Activated CD4-positive, alpha-beta T cell treated with anti-CD3 and anti-CD28 coated beads for 1 hour (primary cell): ENCODE measurements around the gene COL4A1.
A peak's percentile ranks its signal among the peaks of the same experiment; 100 is the strongest.

Experiments
- DNase-seq: peaks from one replicate; pipeline ENCODE4 v3.0.0-alpha.2; 2020

COL4A1 gene

DNA sequence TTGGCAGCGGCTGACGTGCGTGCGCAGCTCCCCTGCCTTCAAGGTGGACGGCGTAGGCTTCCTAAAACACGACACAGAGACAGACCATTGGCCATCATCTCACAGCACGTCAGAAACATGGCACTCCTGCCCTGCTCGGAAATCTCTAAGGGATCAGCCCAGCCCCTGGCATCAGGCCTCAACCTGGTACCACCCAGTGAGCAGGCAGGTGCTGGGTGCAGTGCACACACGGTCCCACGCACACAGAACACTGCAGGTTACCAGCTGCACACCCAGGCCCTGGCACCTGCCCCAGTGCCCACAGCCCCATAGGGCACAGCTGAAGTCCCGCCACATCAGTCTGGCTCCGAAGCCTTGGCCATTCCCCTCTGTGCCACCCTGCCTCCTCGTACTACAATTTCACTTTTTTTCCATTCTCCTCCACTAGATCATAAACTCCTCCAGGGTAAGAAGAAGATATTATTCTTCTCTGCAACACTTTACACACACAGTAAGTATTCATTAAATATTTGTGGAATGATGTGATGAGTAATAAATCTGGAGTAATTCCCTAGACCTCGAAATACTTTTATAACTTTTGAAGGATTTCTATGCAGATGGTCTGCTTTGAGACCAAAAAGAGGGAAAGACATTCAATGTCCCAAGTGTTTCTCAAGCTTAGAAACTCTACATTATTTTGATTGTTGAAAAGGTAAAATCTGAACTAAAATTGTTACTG is 156.4 kb downstream of the COL4A1 start:
- no peak for DNase-seq

DNA sequence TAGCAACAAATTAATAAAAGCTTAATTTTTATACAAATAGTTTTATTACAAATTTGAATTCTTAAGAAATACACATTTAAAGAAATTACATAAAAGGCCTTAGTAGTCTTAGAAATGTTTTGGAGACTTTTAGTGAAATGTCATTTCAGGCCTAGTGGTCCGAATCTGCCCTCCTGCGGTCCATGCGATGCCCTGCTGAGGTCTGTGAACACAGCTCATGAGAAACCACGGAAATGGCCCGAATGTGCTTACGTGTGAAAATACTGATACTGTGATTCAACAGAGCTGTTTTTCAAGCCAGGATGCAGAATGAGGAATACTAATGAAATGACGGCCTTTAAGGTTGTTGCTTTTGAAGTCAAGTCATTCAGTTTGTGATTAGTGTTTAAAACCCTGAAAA is 157.9 kb downstream of the COL4A1 start:
- DNase-seq: no peak

DNA sequence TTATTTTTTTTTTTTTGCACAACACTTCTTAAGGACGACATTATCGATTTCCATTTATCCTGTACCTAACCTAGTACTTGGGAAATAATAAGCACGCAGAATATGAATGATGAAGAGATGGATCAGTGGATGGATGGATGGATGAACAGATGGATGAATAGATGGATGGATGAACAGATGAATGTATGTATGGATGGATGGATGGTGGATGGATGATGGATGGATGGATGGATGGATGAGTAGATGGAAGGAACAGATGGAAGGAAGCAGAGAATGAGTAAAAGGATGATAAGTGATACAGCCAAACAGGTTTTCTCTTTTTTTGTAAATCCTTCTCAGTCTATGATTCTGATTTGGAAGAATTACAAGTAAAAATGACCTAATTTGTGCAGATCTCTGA is 166.9 kb downstream of the COL4A1 start:
- no peak for DNase-seq

DNA sequence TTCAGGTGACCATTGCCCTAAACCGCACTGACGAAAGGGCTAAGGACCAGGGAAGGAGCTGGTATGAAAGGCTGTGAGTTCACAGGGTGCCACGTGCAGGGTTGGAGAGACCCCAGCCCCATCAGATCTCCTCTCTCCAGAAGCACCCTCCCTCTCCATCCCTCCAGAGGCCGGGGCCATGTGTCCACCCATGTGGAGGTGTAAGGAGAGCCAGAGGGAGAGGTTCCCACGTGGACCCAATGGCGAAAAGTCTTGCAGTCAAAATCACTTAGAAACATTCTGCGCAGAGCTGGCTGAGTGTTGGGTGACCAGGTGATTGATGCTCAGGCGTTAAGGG is 168.3 kb downstream of the COL4A1 start:
- DNase-seq: no peak

DNA sequence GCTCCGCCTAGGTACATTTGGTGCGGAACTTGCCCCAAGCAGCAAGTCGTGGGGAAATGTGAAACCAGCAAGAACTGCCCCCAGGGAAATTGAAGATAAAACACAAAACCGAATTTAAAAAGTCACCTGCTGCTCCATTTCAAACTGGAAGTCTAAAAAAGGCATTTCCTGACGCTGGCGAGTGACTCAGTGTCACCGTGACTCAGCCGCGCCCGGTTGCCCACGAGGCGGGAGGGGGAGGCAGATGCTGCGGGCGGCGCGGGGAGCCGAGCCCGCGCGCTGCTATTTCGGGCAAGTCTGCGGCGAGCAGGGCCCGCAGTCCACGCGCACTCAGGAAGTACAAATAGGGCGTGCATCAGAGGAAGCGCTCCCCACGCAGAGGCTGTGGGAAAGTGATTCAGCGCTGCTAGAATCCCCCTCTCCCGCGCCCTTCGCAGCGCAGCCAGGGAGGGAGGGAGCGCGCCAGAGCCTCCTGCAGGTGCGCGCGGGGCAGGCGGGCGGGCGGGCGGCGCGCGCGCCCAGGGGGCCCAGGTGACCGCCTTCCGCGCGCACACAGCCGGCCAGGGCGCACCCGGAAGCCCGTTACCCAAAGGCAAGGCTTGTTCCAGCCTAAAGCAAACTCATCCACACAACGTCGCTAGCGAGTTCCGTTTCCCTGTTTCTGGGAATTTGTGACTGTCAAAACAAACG is 168.8 kb downstream of the COL4A1 start:
- peak; percentile 45 for DNase-seq

DNA sequence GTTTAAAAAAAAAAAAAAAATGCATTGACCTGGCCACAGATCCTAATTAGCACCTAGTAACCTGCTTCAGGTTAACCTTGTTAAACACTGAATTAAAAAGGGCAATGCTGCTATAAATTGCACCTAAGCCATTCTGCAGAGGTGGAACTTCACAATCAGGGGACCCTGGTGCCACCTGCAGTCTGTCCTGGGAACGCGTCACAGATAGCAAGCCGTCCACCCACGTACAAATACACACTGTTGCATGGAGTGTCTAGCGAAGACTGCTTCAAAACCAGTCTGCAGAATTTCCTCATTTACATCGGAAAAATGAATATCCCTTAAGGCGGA is 169.3 kb downstream of the COL4A1 start:
- DNase-seq: no peak

DNA sequence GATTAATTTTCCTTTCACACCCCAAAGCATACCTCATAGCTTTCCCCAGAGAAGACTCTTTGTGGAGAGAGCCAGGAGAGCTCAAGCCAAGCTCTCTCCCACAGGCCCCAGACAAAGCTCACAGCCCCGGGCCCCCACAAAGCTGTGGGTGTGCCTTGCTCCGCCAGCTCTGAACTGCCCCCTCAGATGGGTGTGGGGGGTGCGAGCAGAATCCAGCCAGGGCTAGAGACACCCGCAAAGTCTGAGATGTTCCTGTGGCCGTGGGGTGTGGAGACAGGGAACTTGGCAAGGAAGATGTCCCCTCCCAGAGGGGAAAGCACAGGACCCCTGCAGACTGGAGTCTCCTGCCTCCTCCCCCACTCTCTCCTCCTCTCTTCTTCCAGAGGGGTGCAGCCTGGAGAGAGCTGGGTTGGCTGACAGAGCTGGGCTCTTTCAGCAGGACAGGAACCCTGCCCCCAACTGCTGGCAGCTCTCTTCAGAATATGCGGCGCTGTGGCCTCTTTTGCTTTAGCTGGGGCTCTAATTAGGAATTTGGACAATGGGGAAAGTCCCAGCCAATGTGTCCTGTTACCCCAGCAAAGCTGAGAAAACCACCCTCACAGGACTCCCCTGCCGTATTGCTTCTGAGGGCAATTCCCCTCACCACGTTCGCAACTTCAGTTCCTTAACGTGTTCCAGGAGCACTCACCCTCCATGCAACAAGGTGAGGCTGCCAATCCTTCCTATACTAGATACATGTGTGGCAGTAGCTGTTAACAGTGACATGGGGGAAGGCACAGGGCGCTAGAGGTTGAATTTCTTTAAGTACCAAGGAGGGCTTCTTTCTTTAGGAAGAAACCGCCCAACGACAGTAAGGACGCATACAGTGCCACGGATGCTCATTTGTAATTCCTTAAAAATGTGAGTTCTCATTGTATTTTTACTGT is 170.0 kb downstream of the COL4A1 start:
- no peak for DNase-seq

DNA sequence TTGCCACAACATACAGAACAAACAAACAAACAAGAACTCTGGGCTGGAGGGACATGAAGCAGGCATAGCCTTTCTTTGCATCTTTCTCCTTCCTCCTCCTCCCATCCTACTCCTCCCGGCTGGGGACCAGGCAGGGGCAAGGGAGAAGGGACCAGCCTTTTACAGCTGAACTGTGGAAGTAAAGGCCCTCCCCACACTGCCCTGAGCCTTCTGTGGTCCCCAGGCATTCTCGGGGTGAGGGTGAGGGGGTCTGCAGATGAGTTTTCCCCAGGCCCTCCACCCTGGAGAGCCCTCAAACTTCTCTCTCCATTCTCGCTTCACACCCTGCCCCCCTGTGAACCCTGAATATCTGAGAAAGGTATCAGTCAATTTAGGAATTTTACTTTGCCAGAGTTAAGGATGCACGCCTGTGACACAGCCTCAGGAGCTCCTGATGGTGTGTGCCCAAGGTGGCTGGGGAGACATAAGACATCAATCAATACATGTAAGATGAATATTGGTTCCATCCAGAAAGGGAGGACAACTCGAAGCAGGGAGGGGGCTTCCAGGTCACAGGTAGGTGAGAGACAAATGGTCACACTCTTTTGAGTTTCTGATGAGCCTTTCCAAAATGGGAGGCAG is 170.9 kb downstream of the COL4A1 start:
- DNase-seq: no peak

DNA sequence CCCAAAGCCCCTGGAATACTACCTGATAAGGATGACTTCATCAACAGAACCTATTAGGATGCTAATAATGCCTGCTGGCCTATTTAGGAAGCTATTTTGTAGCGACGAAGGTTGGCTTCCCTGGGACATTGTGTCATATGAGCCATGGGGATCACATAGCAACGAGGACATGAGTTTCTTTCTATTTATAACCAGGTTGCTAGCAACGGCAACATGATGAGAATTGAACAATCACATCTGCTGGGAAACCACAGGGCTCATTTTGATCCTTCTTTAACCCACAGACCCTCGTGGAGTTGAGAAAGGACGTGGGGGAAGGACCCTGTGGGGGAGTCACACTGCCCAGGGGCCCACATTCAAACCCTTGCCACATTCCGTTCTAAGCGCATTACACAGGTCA is 172.2 kb downstream of the COL4A1 start:
- no peak for DNase-seq

DNA sequence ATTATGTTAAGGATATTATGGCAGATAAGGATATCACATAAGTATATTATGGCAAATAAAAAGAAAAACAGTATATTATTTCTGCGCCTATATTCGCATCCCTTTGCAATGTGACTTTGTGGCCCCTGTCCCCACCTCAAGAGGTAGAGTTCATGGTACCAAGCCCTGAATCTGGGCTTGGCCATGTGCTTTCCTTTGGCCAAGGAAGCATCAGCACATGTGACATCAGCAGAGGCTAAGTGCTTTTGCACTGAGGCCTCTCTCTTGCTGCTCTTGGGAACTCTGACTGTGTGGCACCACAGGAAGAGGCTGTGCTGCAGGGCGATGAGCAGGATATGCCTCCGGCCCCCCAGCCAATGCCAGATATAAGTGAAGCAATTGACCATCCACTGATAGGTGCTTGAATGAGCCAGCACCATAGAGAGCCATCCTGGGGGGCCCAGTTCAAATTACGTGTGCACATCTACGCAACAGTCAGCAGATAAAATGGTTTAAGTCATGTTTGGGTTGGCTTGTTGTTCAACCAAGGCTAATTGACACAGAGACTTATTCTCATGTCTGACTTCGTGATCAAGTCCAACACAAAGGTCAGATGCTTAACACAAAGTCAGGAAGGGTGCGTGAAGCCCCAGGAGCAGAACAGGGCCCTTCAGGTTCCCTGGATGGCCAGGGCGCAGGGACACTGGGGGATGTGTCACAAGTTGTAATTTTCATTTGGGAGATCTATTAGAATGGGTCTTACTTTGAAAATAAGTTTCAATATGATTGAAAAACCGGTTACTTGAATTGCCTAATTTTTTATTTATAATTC is 173.3 kb downstream of the COL4A1 start:
- DNase-seq: no peak

DNA sequence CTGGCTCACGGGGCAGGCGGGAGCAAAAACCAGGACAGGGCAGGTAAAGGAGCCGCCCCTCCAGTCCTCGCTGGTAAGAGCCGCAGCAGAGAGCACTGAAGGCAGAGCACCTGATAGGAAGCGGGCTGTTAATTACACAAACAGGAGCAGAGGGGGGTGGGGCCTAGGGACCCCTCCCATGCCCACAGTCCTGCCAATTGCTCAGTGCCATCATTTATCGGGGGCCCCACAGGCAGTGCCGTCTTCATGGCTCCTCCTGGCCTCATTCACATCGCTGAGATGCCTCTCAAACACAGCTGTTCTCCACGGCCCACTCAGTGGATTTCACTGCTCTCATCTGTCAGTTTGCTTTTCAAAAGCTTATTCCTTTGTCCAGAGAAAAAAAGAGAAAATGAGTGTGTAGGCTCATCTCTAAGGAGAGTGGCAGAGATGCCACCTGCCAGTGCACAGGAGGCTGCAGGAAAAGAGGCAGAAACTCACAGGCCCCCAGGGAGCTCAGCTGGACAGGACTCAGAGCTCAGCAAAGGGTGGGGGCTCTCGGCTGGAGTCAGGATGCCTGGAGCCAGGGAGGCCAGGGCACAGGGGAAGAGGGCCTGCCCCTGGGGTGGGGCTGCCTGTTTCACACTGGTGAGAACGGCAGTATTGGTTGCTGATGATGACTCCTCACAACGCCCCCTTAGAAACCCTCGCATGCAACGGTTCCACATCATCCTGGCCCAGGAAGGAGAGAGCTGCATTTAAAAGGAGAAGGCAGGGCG is 174.6 kb downstream of the COL4A1 start:
- DNase-seq: no peak

DNA sequence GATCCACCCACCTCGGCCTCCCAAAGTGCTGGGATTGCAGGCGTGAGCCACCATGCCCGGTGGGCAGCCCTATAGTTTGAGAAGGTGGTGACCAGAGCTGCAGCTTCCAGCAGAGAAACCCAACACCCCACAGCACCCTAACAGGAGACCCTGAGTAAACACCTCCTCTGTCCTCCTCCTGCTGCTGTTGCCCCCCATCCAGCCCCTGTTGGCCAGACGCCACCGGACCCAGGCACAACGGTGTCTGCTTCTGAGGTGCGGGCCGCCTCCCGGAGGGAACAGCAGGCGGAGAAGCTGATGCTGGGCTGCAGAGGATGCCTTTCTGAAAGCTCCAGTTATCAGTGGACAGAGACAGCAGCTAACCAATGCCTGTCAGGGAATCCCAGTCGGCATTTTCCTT is 175.5 kb downstream of the COL4A1 start:
- no peak for DNase-seq

DNA sequence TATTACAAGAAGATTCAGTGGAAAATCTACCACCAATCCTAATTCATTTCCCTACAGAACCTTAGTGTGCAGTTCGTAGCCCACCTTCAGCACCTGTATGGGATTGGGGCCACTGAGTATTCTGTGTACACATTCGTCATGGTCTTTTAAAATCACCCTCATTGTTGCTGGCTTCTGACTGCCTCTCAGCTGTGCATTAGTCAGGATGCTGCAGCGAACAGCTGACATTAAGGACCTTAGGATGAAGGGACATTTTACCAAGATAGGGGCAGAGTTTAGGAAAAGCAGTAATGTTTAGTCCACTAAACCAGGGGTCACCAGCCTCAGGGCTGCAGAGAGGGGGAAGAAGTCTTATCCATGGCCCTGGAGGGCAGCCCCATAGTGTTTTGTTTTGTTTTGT is 176.5 kb downstream of the COL4A1 start:
- no peak for DNase-seq

DNA sequence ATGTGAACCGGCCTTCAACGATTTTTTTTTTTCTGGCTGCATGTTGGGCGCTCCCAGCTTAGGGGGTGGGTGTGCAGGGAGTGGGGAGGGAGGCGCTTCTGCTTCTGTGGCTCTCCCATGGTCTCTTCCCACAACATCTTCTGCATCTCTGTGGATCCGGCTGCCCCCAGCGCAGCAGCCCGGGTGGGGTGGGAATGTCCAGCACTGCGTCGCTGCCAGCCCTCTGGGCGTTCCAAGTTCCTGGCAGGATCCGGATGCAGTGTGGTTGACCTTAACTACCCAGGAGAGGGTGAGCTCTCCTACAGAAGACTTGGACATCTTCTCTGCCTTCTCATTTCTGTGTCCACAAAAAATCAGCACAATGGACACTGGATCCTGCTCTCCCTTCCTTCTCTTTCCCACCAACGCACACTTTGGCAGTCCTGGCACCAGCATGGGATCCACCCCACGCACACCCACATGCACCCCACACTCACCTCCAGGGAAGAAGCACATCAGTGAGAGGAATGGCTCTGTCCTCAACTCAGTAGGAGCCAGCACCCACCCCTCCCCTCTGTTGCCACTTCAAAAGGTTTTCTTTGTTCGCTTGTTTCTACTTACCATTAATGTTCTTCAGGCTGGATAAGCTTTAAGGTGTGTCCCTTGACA is 177.3 kb downstream of the COL4A1 start:
- DNase-seq: no peak

DNA sequence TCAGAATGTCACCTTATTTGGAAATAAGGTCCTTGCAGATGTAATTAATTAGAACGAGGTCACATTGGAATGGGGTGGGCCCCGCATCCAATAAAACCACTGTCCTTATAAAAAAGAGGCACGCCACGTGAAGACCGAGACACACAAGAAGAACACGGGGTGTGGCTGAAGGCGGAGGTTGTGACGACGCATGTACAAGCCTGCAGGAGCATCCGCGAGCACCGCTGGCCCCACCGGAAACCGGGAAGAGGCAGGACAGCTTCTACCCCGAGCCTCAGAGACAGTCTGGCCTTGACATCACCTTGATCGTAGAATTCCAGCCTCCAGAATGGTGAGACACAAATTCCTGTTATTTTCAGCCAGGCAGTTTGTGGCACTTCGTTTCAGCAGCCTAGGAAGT is 177.9 kb downstream of the COL4A1 start:
- DNase-seq: no peak

DNA sequence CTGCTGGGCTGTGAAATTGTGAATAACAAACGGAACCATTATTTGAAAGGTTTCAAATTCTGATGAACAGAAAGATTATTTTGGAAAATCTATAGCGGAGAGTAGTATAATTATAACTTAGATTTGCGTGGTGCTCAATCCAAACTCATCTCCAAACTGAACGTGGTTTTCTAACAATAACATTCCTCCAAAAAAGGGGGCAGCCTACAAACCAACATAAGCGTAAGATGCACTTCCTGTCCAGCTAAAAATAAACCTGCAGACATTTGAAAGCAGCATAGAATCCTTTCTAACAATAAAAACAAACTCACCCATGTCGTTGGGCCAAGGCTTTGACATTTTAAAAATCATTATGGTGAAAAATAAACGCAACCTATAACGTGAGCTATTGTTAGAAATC is 178.4 kb downstream of the COL4A1 start:
- no peak for DNase-seq

DNA sequence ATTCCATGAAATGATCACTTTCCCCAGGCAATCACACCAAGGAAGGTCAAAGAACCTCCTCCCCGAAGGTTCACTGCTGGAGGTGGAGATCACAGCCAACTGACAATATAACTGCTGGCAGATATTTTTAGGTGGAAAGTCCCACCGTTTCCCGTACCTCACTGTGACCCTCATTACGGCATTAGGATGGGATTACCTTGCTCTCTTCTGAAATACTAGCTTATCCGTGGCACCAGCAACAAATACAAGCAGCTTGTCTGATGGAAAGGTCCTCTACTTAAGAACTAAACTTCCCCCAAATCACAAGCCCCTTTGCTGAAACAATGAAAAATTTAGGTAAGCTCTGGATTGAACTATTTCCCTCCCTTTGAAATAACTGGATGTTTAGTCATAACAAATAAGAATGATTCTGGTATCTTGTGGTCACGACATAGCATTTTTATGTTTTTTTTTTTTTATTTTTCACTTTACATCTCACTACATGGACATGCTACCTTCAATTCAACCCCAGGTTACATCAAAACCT is 178.9 kb downstream of the COL4A1 start:
- no peak for DNase-seq

DNA sequence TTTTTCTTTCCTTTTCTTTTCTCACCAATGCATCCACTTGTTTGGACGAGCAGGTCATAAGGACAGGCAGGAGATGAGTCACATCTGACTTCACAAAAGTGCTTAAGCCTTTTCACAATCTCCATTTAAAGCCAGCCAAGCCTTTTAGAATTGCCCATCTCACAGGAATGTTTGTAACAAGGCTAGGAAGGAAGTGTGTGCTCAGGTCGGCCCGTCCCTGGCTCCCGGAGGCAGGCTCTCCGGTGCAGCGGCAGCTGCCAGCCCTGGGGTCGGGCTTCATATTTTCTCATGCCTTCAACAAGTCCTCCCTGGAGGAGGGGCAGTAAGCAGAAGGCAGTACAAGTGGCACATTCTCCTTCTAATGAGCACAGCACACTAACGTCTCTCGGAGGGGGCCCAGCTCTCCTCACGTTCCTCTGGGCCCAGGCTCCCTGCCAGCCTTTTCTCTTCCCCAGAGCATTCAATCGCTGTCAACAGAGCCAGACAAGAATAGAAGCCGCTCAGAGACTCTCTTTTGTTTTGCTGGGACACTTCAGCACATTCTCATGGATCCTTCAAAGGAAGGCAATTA is 180.5 kb downstream of the COL4A1 start:
- DNase-seq: no peak

DNA sequence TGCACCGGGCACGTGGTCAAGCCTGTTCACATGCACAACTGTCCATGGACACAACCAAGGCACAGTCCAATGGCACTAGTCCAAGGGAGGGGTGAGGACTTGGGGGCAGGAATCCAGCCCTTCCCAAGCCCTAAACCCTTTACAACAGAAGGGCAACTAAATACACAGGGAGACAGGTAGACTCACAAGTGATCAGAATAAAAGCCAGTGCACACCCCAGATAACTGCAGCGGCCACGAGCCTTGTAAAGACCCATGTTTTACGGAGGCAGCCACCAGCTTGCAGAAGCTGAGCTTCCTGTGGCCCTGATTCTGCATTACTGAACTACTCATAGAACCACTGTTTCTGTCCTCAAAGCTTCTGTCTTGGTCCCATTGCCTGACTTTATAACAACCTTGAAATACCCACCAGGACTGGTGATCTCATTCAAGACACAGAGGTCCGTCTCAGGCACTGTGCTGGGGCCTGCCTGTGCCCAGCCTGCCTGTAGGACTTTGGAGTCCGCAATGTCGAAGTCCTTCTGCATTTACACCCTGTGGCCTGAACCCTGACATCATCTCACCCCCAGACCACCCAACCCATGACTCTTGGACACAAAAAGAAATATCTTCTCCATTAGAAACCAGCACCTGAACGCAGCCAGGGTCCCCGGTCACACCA is 181.2 kb downstream of the COL4A1 start:
- no peak for DNase-seq

DNA sequence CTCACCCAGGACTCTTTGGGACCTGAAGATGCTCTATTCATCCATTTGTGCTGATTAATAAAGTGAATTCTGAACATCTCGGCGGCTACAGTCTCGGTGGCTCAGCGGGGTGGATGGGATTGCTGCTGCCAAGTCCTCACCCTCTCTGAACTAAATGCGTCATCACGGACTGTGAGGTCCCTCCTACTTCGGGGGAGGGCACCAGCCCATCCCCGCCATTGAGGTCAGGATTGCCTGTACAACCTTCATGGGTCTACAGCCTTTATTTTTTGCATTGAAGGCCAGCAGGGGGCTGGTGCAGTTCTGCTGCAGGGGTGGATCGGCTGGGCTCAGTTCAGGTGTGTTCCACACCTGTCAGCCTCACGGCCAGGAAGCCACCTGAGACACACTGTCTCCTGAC is 181.8 kb downstream of the COL4A1 start:
- no peak for DNase-seq
